ENCODE results near the gene TOR1A. TPM values are rescaled to one million over a fixed set of nuclear protein-coding genes. Genes with fewer than 3 reads are reported as not detected.
"Not testable (repeated sequence)": the region's sequence is repeated elsewhere in the genome, so short reads cannot be mapped to it uniquely, and the experiment has no call there.

TOR1A gene
- total RNA-seq, 1 experiment from 2014 or later, result 36.3 TPM

GRCh38 chr9:129777769-129778130, 46.2 kb downstream of the TOR1A start:
- no TSS peak for BruUV-seq (replicated peaks)
- H3K27ac Mint-ChIP-seq (ENCODE audit: unreplicated experiment), result peak overlapping the region; percentile 82
- no peak for DNase-seq

GRCh38 chr9:129776938-129777768, 46.8 kb downstream of the TOR1A start:
- peaks cover 16% of the 10 kb centered on the region for H3K36me3 Mint-ChIP-seq (ENCODE audit: insufficient read depth, unreplicated experiment)
- TF ChIP-seq CTCF (IDR thresholded peaks at IDR 0.05; ENCODE audit: unreplicated experiment), result no peak
- H3K27ac Mint-ChIP-seq (ENCODE audit: unreplicated experiment), result peak overlapping the region; percentile 82
- no peaks in the 10 kb centered on the region for H3K9me3 Mint-ChIP-seq (ENCODE audit: low read depth, unreplicated experiment)
- no TSS peak for BruUV-seq (replicated peaks)
- peak overlapping the region; percentile 22 for H3K4me3 Mint-ChIP-seq (ENCODE audit: low read depth, unreplicated experiment)
- intact Hi-C loops (cut with micrococcal nuclease; ENCODE audit: unreplicated experiment), result loop anchor here (10.0 kb wide), 1 partner anchor 642 kb away; no protein-coding TSS in a partner anchor
- peaks cover 26% of the 10 kb centered on the region for H3K4me1 Mint-ChIP-seq (ENCODE audit: low read depth, unreplicated experiment)
- no peaks in the 10 kb centered on the region for H3K27me3 Mint-ChIP-seq (ENCODE audit: unreplicated experiment)
- CTCF ChIA-PET, result interaction anchor here (0.7 to 1.7 kb wide), 7 partner anchors 10 to 1585 kb away, joined by 3 to 11 read pairs (median 3); partner anchors contain the start of gene PTGES
- DNase-seq, result peak; percentile 87

More at GRCh38 chr9:129777769-129778130, 46.2 kb downstream of the TOR1A start:
- Mint-ChIP-seq H3K9me3 (ENCODE audit: low read depth, unreplicated experiment) (no peaks in the 10 kb centered on the region), H3K27me3 (ENCODE audit: unreplicated experiment) (no peaks in the 10 kb centered on the region), H3K4me1 (ENCODE audit: low read depth, unreplicated experiment) (peaks cover 26% of the 10 kb centered on the region), H3K4me3 (ENCODE audit: low read depth, unreplicated experiment) (no peak overlapping the region), H3K36me3 (ENCODE audit: insufficient read depth, unreplicated experiment) (peaks cover 16% of the 10 kb centered on the region)
- CTCF ChIA-PET, result interaction anchor here (0.7 to 1.7 kb wide), 3 partner anchors 40 to 1585 kb away, joined by 3 to 11 read pairs (median 5); no protein-coding TSS in a partner anchor
- intact Hi-C loops (cut with micrococcal nuclease; ENCODE audit: unreplicated experiment), result loop anchor here (10.0 kb wide), 1 partner anchor 643 kb away; no protein-coding TSS in a partner anchor
- no peak for TF ChIP-seq CTCF (IDR thresholded peaks at IDR 0.05; ENCODE audit: unreplicated experiment)

- Mint-ChIP-seq H3K4me1 (ENCODE audit: low read depth, unreplicated experiment) (peaks cover 26% of the 10 kb centered on the region), H3K36me3 (ENCODE audit: insufficient read depth, unreplicated experiment) (peaks cover 16% of the 10 kb centered on the region), H3K27me3 (ENCODE audit: unreplicated experiment) (no peaks in the 10 kb centered on the region), H3K9me3 (ENCODE audit: low read depth, unreplicated experiment) (no peaks in the 10 kb centered on the region), H3K27ac (ENCODE audit: unreplicated experiment) (no peak overlapping the region), H3K4me3 (ENCODE audit: low read depth, unreplicated experiment) (peak overlapping the region; percentile 22)
- no peak for DNase-seq
- no TSS peak for BruUV-seq (replicated peaks)
- intact Hi-C loops (cut with micrococcal nuclease; ENCODE audit: unreplicated experiment), result loop anchor here (10.0 kb wide), 1 partner anchor 642 kb away; no protein-coding TSS in a partner anchor
- TF ChIP-seq CTCF (IDR thresholded peaks at IDR 0.05; ENCODE audit: unreplicated experiment), result no peak
- CTCF ChIA-PET, result interaction anchor here (0.8 to 1.7 kb wide), 6 partner anchors 11 to 51 kb away, joined by 3 to 11 read pairs (median 4); partner anchors contain the start of gene PTGES
Observed at GRCh38 chr9:129776566-129776937, 47.4 kb downstream of the TOR1A start.

GRCh38 chr9:129776096-129776495, 47.8 kb downstream of the TOR1A start:
- CTCF ChIA-PET, result interaction anchor here (1.7 kb wide), 1 partner anchor 39 kb away, joined by 11 read pairs; no protein-coding TSS in a partner anchor
- DNase-seq; H3K9me3 Mint-ChIP-seq (ENCODE audit: low read depth, unreplicated experiment); BruUV-seq (replicated peaks); H3K4me3 Mint-ChIP-seq (ENCODE audit: low read depth, unreplicated experiment); H3K27me3 Mint-ChIP-seq (ENCODE audit: unreplicated experiment); H3K27ac Mint-ChIP-seq (ENCODE audit: unreplicated experiment): not testable (repeated sequence)
- H3K36me3 Mint-ChIP-seq (ENCODE audit: insufficient read depth, unreplicated experiment), result peaks cover 16% of the 10 kb centered on the region
- intact Hi-C loops (cut with micrococcal nuclease; ENCODE audit: unreplicated experiment), result loop anchor here (10.0 kb wide), 1 partner anchor 641 kb away; no protein-coding TSS in a partner anchor
- H3K4me1 Mint-ChIP-seq (ENCODE audit: low read depth, unreplicated experiment), result peaks cover 26% of the 10 kb centered on the region

Measured in Calu3 (cell line).